T-helper 22 cell (primary cell): Measurements from ENCODE around the gene SLC46A1.

Experiments
- DNase-seq: peaks from one replicate; pipeline ENCODE4 v3.0.0-alpha.2; 2020; ENCODE audit warnings: low read depth

The SLC46A1 gene

DNA sequence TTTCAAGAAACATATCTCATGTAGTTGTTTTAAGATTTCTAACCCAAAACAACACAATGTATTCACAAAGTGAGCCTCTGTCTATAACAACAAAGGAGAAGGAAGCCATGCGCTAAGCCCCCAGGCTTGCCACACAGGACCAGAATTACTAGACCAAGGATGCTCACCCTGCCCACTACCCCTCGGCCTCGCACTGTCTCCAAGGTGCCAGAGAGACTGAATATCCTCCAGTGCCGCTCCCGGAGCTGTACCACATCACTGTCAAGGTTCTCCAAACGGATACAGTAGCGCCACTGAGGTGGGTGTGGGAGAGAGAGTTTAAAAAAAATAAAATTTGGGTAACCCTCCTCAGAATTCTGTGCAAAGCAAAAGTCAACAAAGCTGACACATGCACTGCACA, 55.7 kb downstream of the SLC46A1 start:
- DNase-seq: no peak

DNA sequence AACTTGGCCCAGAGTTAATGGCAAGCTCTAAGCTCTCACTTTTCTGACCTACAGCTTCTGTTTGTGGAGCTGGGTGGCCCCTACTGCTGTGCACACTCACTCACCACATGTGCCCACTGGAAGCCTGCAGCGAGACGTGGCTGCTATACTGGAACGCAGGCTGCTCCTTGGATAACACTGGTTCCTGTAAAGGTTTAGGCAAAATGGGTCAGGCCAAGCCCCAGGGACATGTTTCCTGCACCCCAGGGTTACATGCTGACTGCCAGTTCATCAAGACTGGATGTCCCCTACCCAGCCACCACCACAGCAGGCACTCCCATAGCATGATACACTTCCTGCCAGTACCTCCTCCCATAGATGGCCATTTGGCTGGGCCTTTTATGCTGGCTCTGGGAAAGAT, 57.0 kb downstream of the SLC46A1 start:
- DNase-seq: no peak

DNA sequence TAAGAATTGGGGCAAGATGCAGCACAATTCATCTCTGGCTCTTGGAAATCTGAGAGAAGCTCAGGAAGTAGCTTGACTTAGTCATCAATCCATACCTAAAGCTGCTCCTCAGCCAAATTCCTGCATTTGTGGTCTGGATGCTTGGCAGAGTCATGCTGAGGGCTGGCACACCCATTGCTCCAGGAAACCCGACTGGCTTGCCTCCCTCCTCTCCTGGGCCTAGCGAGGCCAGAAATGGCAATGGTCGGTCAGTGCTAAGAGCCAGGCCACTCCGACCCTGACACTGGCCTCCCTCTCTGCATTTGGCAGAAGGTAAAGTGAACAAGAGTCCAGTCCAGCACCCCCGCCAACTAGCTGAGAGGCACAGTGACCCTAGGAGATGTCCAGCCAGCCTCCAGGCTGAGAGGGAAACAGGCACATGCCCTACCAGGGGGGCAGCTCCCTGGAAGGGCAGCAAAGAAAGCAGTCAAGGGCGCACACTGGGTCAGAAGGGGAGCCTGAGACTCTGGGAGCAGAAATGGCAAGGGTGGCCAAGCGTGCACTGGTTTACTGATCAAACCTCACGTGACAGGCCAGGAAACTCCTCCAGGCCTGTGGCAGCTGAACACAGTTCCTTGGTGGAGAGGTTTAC, 58.6 kb downstream of the SLC46A1 start:
- no peak for DNase-seq

DNA sequence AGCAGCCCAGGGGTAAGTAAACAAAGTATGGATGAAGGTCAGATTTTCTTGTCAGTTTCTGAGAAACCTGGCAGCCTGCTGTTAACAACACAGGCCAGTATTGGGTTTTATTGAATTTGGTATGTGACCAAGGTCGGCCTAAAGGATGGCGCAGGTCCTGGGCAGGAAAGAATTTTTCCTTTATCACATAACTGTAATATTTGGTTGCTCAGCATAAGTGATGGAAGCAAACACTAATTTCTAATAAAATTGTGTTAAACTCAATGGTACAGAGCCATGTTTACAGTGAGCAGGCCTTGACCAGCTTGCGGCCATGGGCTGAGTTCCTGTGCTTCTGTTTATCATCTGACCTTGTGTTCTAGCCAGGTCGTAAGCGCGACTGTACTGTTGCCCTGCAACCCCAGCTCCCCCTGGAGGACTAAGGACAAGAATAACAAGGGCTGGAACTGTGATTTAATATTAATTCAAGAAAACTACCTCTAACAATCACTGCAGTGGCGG, 59.2 kb downstream of the SLC46A1 start:
- no peak for DNase-seq

DNA sequence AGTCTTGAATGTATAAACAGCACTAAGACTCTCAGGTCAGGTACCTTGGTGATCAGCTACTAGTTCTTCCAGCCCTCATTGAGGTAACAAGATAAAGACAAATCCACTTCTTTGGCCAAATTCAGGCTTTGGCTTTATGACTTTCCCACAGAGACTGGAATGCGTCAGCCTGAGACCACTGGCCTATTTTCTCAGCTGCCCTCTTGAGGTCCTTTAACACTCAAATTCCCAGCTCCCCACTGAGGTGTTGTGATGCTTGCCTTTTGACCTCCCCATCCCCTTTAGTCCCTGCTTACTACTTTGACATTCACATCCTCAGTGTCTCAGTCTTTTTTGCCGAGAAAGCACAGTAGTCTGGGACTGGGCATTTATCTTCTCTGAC, 59.8 kb downstream of the SLC46A1 start:
- no peak for DNase-seq

DNA sequence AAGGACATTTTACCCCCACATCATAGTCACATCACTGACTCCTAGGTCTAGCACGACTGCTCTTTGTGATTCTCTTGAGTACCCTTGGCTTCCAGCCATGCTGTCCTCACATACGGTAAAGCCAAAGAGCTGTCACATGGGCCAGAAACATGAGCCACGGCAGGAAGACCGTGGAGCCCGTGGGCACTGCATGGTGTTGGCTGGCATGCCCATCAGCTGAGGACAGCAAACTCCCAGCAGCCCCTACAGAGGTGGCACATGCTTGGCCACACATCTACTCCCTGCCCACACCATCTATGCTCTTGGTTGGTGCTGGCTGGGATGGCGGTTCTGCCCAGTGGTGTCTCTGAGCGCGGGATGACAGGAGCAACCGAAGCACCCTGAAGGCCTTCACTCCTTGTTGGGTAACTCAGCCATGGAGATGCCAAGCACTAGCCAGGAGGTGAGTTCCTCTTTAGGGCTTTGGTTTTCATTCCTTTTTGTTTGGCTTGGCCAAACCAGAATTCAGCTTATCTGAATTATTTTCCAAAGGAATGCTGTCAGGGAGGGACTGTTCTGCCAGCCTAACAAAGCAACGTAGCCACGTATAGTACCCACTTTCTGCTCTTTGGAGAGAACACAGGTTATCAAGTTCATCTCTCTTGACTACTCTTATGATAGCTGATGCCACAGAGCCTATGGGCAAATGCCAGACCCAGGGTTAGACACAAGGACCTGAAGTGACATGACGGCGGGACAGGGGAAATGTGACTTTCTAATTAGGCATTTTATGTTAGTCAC, 60.4 kb downstream of the SLC46A1 start:
- DNase-seq: no peak
